Measurements from ENCODE around the gene MPV17.

GRCh38 chr2:27263287-27264252, 59.3 kb downstream of the MPV17 start:
- TF ChIP-seq CTCF (IDR thresholded peaks at IDR 0.05), result no peak
- no peak for TF ChIP-seq POLR2AphosphoS5 (IDR thresholded peaks at IDR 0.05)
- no peak for TF ChIP-seq EP300 (IDR thresholded peaks at IDR 0.05)

Data from gastroesophageal sphincter (tissue), 3 donors.